Transverse colon (tissue), 4 donors: ENCODE data around the gene PDHA1.

Experiments
- EP300 ChIP-seq: sonication (generic); formaldehyde crosslinking; IDR thresholded peaks from one replicate; pipeline ENCODE4 v1.6.1; 2017; ENCODE audit warnings: antibody characterized with exemption, low read depth
- POLR2AphosphoS5 ChIP-seq, 3 donors: sonication (generic); formaldehyde crosslinking; IDR thresholded peaks; one replicate each; pipeline ENCODE4 v1.6.1; 2016; ENCODE audit warnings: antibody characterized with exemption in 3 of 3
- TF ChIP-seq, protein P1 (sequence below), 5 experiments: fragments of 200-600 bp in 3 of 5; fragments of 450-650 bp in 2 of 5; sonication (generic) in 3 of 5; IDR thresholded peaks; 1 replicate in 2 of 5; 2 replicates in 3 of 5; pipeline ENCODE4 v1.5.1; 2016 to 2017; ENCODE audit warnings: antibody characterized with exemption in 5 of 5, inconsistent platforms in 3 of 5, mild to moderate bottlenecking in 2 of 5, moderate library complexity in 1 of 5

DNA sequence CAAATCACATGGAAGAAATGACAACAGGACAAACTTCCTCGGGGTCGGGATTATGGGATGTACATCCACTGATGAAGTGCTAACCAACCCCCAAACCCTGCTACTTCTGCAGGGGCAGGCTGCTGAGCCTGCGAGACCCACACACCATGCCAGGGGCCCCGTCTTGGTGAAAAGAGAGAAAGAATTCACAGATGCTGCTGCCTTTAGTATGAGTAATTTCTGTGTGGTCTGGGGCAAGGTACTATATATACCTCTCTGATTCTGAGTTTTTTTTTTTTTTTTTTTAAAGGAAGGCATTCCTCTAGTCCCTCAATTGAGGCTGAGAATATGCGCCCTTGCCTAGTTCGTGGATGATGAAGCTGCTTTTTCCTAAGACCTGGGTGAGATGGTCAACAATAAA, 24.8 kb downstream of the PDHA1 start:
- TF ChIP-seq, protein P1, sequence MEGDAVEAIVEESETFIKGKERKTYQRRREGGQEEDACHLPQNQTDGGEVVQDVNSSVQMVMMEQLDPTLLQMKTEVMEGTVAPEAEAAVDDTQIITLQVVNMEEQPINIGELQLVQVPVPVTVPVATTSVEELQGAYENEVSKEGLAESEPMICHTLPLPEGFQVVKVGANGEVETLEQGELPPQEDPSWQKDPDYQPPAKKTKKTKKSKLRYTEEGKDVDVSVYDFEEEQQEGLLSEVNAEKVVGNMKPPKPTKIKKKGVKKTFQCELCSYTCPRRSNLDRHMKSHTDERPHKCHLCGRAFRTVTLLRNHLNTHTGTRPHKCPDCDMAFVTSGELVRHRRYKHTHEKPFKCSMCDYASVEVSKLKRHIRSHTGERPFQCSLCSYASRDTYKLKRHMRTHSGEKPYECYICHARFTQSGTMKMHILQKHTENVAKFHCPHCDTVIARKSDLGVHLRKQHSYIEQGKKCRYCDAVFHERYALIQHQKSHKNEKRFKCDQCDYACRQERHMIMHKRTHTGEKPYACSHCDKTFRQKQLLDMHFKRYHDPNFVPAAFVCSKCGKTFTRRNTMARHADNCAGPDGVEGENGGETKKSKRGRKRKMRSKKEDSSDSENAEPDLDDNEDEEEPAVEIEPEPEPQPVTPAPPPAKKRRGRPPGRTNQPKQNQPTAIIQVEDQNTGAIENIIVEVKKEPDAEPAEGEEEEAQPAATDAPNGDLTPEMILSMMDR (IDR thresholded peaks at IDR 0.05): no peak
- TF ChIP-seq POLR2AphosphoS5 (IDR thresholded peaks at IDR 0.05): no peak
- TF ChIP-seq EP300: no peak
